ENCODE results near the gene AOPEP.

AOPEP gene

GRCh38 chr9:94864862-94865509, 138.5 kb downstream of the AOPEP start:
- no peak for DNase-seq (ENCODE audit: extremely low read depth, low read depth)
- TF ChIP-seq CTCF (IDR thresholded peaks at IDR 0.05; ENCODE audit: low read depth, low read length) = no peak

- TF ChIP-seq CTCF (IDR thresholded peaks at IDR 0.05; ENCODE audit: low read depth, low read length) = no peak
- DNase-seq (ENCODE audit: extremely low read depth, low read depth) = peak; percentile 86
Observed at GRCh38 chr9:94865582-94866452, 139.3 kb downstream of the AOPEP start.

DNA sequence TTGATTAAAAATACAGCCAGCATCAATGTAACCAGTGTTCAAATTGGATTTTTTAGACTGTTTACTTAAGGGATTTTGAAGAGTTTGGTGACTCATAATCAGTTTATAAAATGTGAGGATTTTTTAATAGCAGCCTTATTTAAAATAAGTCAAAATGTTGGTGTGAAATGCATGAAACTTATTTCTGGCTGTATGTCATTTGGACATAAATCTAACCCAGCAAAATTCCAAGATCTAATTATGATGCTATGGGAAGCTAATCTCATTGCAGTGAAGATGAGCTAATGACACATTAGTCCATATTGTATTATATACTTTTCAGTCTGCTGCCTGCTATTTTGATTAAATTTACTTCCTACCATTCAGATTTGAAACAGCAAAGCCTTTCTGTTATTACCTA, 140.3 kb downstream of the AOPEP start:
- DNase-seq (ENCODE audit: extremely low read depth, low read depth) = no peak
- TF ChIP-seq CTCF (IDR thresholded peaks at IDR 0.05; ENCODE audit: low read depth, low read length) = no peak

- DNase-seq (ENCODE audit: extremely low read depth, low read depth) = no peak
- no peak for TF ChIP-seq CTCF (IDR thresholded peaks at IDR 0.05; ENCODE audit: low read depth, low read length)
Observed at GRCh38 chr9:94867281-94867841, 140.9 kb downstream of the AOPEP start.

- DNase-seq (ENCODE audit: extremely low read depth, low read depth) = peak; percentile 97
- TF ChIP-seq CTCF (IDR thresholded peaks at IDR 0.05; ENCODE audit: low read depth, low read length) = no peak
Observed at GRCh38 chr9:94867842-94868312, 141.4 kb downstream of the AOPEP start.

DNA sequence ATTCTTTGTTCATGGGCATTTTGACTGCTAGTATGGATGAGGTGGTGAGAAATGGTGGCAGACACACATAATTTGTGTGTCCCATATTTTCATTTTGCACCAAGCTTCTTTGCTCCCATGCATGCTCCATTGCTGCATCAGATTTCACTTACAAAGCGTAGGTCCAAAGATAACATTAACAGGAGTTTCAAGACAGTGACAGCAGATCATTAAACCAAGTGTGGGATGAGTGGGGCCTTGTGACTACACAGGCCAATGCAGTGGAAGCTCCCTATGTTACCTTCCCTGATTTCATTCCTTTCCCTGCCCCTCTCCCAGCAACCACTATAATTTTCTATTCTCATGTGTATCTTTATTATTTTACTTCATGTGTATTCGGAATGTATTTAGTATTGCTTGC, 142.0 kb downstream of the AOPEP start:
- no peak for TF ChIP-seq CTCF (IDR thresholded peaks at IDR 0.05; ENCODE audit: low read depth, low read length)
- DNase-seq (ENCODE audit: extremely low read depth, low read depth) = no peak

DNA sequence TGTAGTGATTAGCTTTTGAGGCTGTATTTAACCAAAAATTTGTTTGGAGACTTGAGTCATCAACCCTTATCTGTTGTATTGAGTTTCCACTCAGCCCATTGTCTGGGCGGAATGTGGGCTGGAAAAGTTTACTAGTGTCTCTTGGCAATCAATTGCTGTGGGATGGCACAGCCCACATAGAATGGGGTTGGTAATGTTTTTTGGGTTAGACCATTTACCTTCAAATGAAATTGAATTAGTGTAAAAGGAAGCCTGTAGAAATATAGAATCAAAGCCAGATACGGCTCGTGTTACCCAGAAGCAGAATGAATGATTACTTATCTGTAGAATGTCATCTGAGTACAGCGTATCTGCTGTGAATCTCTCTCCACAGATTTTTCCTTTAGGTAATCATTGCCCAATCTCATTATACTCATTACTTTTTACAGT, 142.9 kb downstream of the AOPEP start:
- no peak for DNase-seq (ENCODE audit: extremely low read depth, low read depth)
- TF ChIP-seq CTCF (IDR thresholded peaks at IDR 0.05; ENCODE audit: low read depth, low read length) = no peak
